Omental fat pad (tissue), 4 donors: ENCODE results near the gene IMPG2. TPM values are rescaled to one million over a fixed set of nuclear protein-coding genes. Genes with fewer than 3 reads are reported as not detected.

Experiments used
- ATAC-seq: fragments of 150-250 bp; one replicate; pipeline ENCODE4 v1.9.1; 2016; ENCODE audit warnings: mild to moderate bottlenecking, moderate library complexity; ENCODE audit not compliant: low FRiP score
- DNase-seq: peaks from one replicate; pipeline ENCODE4 v3.0.0-alpha.2; 2019; ENCODE audit warnings: low spot score
- total RNA-seq, 4 donors: library from RNA; depleted of rRNA; stranded (reverse); fragments of >200 nt; gene quantifications; one replicate each; pipeline ENCODE4 v1.1.0, GENCODE V29; 2016
- TF ChIP-seq, protein P1 (sequence below), 3 donors: fragments of 450-650 bp; IDR thresholded peaks; one replicate each; pipeline ENCODE4 v1.5.1; 2016 to 2017; ENCODE audit warnings: antibody characterized with exemption in 3 of 3, mild to moderate bottlenecking in 3 of 3, moderate library complexity in 2 of 3

The IMPG2 gene
- total RNA-seq, 4 donors from 2014 or later = 0.13 to 0.56 (median 0.28) TPM

DNA sequence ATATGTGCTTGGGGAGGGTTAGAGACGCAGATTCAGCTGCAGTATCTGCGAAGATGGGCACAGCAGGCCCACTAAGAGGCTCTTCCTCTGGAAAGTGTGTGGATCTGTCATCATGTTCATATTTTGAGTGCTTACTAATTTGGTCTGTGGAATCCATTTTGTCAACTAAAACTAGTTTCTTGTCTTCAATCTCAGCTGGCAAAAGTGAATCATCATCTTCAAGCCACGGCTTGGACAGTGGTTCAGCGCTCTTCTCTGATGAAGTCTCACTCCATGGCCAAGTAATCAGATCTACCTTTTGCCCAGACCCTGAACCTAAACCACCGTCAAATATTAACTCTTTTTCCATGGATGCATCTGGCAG is 76.2 kb downstream of the IMPG2 start:
- DNase-seq (no peak), ATAC-seq (no peak)
- TF ChIP-seq, protein P1, sequence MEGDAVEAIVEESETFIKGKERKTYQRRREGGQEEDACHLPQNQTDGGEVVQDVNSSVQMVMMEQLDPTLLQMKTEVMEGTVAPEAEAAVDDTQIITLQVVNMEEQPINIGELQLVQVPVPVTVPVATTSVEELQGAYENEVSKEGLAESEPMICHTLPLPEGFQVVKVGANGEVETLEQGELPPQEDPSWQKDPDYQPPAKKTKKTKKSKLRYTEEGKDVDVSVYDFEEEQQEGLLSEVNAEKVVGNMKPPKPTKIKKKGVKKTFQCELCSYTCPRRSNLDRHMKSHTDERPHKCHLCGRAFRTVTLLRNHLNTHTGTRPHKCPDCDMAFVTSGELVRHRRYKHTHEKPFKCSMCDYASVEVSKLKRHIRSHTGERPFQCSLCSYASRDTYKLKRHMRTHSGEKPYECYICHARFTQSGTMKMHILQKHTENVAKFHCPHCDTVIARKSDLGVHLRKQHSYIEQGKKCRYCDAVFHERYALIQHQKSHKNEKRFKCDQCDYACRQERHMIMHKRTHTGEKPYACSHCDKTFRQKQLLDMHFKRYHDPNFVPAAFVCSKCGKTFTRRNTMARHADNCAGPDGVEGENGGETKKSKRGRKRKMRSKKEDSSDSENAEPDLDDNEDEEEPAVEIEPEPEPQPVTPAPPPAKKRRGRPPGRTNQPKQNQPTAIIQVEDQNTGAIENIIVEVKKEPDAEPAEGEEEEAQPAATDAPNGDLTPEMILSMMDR (IDR thresholded peaks at IDR 0.05) = no peak

DNA sequence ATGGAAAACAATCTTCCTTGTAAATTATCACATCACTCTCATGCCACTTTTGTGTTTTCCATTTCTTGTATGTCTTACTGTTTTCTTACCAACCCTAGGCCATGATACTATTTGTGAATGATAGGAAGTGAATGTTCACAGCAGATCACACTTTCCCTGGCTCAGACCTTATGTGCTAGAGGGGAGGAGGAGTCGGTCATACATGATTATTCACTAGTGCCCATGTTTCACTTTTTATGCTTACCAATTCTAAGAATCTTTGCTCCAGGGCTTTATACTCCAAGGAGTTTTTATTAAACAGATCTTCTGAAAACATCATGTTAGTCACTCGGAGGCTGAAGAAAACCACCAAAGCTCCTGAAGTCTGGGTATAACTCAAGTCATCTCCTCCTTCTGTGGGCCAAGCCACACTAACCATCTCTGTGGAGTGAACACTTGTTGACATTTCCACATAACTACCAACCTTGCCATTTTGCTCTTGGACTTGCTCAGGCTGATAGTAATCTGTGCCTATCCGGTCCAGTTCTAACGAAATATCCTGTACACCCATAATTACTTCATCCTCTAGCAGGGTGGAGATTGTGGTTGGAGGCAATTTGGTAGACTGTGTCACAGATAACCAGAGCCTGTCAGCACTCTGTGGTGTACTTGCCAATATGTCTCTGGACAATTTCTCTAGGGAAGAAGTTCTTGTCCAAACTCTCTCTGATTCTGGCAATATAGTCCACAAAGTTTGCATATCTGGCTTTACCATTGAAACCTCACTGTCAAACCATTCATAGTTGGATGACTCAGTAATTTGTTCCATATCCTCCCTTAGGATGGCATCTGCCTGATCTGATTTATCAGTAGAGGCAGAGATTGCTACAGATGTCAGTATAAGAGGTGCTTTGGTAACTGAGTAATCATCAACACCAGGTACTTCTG is 76.8 kb downstream of the IMPG2 start:
- no peak for ATAC-seq

DNA sequence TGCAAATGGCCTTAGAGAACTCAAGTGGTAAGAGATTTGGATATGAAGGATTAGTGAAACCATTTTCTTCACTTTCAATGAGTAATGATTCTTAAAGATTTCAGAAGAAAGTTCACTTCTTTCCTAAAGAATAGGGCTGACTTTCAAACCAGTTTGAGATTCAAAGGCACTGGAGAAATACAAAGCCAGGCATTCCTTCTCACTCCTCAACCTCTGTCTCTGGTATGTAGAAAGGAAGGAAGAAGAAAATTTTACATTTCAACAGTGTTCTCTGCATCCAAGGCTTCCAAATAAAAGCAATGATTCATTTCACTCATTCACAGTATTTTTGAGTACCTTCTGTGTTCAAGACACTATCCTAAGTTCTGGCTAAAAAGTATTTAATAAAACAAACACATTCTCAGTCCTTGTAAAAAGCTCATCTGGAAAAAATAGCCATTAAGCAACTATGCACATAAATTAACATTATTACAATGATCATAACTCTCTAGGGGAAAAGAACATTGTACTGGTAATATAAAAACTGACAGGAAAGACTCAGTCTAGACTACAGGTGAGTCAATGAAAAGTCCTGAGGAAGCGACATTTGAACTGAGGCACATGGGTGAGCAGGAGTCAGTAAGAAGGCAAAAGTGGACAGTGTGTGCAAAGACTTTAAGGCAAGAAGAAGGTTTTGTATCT is 79.5 kb downstream of the IMPG2 start:
- TF ChIP-seq, protein P1 (IDR thresholded peaks at IDR 0.05) = no peak
- DNase-seq (no peak), ATAC-seq (no peak)

More for the DNA sequence above, 76.8 kb downstream of the IMPG2 start:
- TF ChIP-seq, protein P1 (IDR thresholded peaks at IDR 0.05) = no peak
- no peak for DNase-seq

DNA sequence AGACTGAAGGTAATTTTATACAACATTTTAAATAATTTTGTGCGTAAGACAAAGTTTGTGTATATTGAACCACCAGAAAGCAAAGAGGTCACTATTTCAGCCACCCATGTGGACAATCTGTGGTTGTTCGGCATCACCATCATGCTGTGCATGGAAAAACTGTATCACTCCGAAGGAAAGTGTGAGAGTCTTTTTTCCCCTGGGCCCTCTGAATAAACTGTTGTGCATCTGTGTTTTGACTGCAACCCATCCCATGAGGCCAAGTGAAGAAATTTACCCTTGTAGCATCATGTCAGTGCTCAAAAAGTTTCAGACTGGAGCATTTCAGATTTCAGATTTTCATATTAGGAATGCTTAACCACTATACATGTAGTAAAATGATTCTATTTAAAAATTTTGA is 85.3 kb downstream of the IMPG2 start:
- DNase-seq = no peak
- no peak for ATAC-seq

DNA sequence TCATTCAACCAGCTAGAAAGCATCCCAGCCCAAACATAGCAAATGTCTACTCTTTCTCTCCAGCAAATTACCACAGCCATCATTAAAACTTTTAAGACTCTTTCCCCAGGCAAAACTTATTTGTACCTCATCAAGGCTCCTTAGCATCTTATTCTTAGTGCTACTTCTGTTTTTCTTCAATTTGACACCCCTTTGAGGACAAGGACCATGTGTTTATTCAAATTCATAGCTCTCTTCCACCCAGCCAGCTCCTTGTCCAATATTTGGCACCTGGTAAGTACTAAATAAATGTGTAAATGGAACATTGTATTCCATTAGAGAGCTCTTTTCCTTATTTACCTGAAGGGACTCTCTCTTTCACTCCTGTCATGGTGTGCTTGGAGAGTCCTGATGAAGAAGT is 89.8 kb downstream of the IMPG2 start:
- TF ChIP-seq, protein P1 (IDR thresholded peaks at IDR 0.05) = no peak
- DNase-seq (no peak), ATAC-seq (no peak)

More for the DNA sequence above, 85.3 kb downstream of the IMPG2 start:
- TF ChIP-seq, protein P1 (IDR thresholded peaks at IDR 0.05) = no peak

DNA sequence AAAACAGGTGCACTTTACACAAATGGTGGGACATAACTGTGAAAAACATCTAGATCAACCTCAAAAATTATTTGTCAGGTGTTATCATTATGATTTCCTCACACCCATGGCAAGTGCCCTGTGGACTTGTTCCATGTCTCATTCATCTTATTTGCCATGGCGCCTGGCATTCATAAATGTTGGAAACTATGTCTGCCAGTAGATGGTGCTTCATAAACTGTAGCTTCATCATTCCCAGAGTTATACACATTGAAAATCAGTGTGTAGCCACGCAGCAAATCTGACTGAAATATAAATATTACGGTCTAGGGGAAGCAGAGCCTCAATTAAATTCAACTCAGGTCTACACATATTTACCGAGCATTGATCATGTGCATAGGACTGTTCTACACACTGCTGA is 90.7 kb downstream of the IMPG2 start:
- ATAC-seq (no peak), DNase-seq (no peak)
- TF ChIP-seq, protein P1 (IDR thresholded peaks at IDR 0.05) = no peak
